HL-60 (cell line): Measurements from ENCODE around the gene DTX1.

Source experiments
- DNase-seq, 2 experiments: peaks; one replicate each; pipeline ENCODE4 v3.0.0-alpha.2; 2010 to 2020; ENCODE audit warnings: low read depth in 1 of 2, low spot score in 1 of 2
- H3K27ac ChIP-seq: fragments of 250-450 bp; sonication (Bioruptor Pico); replicated peaks from 2 replicates; pipeline ENCODE4 v1.5.1; 2020; ENCODE audit warnings: mild to moderate bottlenecking, moderate library complexity
- H3K27me3 ChIP-seq: fragments of 250-450 bp; sonication (Bioruptor Pico); 2 replicates; pipeline ENCODE4 v1.5.1; 2021; ENCODE audit warnings: mild to moderate bottlenecking, moderate library complexity; ENCODE audit not compliant: insufficient read depth, poor library complexity, severe bottlenecking
- H3K4me3 ChIP-seq: replicated peaks from 2 replicates; pipeline ENCODE4 v1.5.1; 2011; ENCODE audit warnings: mild to moderate bottlenecking, control low read depth, low read length; ENCODE audit not compliant: insufficient read depth
- GABPA ChIP-seq: IDR thresholded peaks from 2 replicates; pipeline ENCODE4 v1.6.1; 2012; ENCODE audit warnings: low read depth
- POLR2AphosphoS5 ChIP-seq: IDR thresholded peaks from 2 replicates; pipeline ENCODE4 v1.6.1; 2012; ENCODE audit warnings: low read depth
- SPI1 ChIP-seq: IDR thresholded peaks from 2 replicates; pipeline ENCODE4 v1.6.1; 2012; ENCODE audit warnings: low read depth, mild to moderate bottlenecking, borderline replicate concordance
- TF ChIP-seq, protein P1 (sequence below): IDR thresholded peaks from one replicate; pipeline ENCODE4 v1.5.1; 2011; ENCODE audit warnings: low read length, control low read depth, inconsistent platforms; ENCODE audit not compliant: insufficient read depth
- TF ChIP-seq, protein P2 (sequence below): IDR thresholded peaks from 2 replicates; pipeline ENCODE4 v1.6.1; 2012; ENCODE audit warnings: low read depth; ENCODE audit not compliant: insufficient replicate concordance

The DTX1 gene

DNA sequence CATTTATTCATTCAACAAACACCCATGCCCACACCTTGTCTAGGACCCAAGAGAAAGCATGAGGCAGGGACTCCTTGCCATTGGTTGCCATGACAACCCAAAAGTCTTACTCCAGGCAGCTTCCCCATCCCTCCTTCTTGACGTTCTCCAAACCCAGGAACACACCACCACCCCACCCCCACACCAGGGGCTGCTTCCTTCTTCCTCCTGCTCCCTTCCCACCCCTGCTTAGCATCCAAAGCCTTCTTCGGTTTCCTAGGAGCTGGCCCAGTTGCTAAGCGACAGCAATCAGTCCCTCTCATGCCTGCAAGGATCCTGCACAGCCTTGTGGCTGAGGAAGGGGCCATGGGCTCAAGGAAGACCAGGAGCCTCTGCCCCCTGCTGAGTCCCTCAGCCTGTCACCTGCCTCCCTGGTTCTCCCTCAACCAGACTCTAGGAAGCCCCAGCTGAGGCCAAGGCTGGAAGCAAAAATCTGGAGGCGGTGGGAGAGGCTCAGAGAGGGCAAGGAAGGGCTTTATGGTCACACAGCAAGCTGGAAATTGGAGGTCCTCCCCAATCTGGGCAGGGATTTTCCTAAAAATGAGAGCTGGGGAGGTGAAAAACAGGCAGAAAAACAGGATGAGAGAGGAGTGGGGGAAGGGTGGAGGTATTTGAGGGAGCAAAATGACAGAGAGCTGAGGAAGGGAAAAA lies 63.6 kb downstream of the DTX1 start:
- Histone ChIP-seq H3K4me3 (no peak overlapping the region), H3K27me3 (no peaks in the 10 kb centered on the region), H3K27ac (no peak overlapping the region)
- TF ChIP-seq, protein P1, sequence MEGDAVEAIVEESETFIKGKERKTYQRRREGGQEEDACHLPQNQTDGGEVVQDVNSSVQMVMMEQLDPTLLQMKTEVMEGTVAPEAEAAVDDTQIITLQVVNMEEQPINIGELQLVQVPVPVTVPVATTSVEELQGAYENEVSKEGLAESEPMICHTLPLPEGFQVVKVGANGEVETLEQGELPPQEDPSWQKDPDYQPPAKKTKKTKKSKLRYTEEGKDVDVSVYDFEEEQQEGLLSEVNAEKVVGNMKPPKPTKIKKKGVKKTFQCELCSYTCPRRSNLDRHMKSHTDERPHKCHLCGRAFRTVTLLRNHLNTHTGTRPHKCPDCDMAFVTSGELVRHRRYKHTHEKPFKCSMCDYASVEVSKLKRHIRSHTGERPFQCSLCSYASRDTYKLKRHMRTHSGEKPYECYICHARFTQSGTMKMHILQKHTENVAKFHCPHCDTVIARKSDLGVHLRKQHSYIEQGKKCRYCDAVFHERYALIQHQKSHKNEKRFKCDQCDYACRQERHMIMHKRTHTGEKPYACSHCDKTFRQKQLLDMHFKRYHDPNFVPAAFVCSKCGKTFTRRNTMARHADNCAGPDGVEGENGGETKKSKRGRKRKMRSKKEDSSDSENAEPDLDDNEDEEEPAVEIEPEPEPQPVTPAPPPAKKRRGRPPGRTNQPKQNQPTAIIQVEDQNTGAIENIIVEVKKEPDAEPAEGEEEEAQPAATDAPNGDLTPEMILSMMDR = no peak
- TF ChIP-seq SPI1 (no peak), POLR2AphosphoS5 (no peak), GABPA (no peak)
- TF ChIP-seq, protein P2, sequence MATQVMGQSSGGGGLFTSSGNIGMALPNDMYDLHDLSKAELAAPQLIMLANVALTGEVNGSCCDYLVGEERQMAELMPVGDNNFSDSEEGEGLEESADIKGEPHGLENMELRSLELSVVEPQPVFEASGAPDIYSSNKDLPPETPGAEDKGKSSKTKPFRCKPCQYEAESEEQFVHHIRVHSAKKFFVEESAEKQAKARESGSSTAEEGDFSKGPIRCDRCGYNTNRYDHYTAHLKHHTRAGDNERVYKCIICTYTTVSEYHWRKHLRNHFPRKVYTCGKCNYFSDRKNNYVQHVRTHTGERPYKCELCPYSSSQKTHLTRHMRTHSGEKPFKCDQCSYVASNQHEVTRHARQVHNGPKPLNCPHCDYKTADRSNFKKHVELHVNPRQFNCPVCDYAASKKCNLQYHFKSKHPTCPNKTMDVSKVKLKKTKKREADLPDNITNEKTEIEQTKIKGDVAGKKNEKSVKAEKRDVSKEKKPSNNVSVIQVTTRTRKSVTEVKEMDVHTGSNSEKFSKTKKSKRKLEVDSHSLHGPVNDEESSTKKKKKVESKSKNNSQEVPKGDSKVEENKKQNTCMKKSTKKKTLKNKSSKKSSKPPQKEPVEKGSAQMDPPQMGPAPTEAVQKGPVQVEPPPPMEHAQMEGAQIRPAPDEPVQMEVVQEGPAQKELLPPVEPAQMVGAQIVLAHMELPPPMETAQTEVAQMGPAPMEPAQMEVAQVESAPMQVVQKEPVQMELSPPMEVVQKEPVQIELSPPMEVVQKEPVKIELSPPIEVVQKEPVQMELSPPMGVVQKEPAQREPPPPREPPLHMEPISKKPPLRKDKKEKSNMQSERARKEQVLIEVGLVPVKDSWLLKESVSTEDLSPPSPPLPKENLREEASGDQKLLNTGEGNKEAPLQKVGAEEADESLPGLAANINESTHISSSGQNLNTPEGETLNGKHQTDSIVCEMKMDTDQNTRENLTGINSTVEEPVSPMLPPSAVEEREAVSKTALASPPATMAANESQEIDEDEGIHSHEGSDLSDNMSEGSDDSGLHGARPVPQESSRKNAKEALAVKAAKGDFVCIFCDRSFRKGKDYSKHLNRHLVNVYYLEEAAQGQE = no peak
- peak in 1 of 2 experiments; percentile 50 for DNase-seq

DNA sequence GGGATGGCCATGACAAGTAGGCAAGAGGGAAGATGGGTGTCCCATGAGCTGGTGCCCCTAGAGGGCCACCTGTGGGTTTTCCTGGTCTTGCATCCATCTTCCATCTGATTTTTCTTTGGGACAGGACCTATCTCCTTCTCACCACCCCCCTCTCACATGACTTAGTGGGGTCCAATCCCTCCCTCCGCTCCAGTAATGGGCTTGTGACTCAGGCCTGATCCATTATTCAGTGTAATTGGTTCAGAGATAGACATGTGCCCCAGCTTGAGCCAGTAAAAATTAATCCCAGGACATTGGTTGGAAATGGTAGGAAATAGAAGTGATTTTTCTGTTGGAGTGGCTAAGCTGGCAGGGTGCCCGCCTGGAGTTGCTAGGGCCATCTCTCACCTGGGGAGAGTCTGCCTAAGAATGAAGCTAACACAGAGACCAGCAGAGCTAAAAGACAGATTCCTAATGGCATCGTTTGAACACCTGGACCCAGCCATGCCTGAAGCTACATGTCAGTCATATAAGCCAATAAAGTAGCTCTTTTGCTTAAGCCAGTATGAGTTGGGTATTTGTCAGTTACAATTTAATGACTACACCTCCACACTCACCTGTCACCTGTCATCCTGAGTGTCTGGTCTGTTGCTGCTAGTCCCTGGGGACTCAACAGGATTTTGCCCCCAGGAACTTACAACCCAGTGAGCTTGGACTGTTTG lies 64.3 kb downstream of the DTX1 start:
- no peaks in the 10 kb centered on the region for H3K27me3 ChIP-seq
- DNase-seq = no peak
- no peak overlapping the region for H3K27ac ChIP-seq
- TF ChIP-seq GABPA = no peak
- TF ChIP-seq, protein P1 = no peak
- no peak for TF ChIP-seq SPI1
- TF ChIP-seq, protein P2 = no peak
- no peak for TF ChIP-seq POLR2AphosphoS5
- no peak overlapping the region for H3K4me3 ChIP-seq

DNA sequence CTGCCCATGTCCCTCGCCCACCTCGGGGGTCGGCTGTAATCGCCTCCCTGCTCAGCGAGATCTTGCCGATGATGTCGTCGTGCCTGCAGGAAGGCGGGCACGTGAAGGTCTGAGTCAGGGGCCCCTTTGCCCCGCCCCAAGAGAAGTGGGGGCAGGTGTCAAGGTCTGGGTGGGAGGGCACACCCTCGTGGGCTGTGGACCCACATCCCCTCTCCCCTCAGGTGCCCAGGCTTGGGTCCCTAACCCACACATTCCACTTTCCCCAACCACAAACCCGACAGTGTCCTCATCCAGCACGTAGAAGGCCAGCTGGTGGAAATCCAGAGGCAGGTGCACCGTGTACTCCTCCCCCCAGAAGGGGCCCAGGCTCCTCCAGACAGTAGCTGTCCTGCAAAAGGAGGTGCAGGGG lies 71.3 kb downstream of the DTX1 start:
- DNase-seq = no peak
- H3K27me3 ChIP-seq = no peaks in the 10 kb centered on the region
- TF ChIP-seq SPI1 (no peak), GABPA (no peak)
- TF ChIP-seq, protein P1 = no peak
- TF ChIP-seq, protein P2 = no peak
- H3K4me3 ChIP-seq = no peak overlapping the region
- no peak overlapping the region for H3K27ac ChIP-seq
